ENCODE measurements around the gene MEGF11. TPM values are rescaled to one million over a fixed set of nuclear protein-coding genes. Genes with fewer than 3 reads are reported as not detected.

The MEGF11 gene
- total RNA-seq, 1 experiment from 2014 or later, result 2.3 TPM

GRCh38 chr15:65914981-65915925 is 338.3 kb downstream of the MEGF11 start:
- DNase-seq (ENCODE audit: low read depth, low spot score) (no peak), ATAC-seq (no peak)
- H3K36me3 ChIP-seq (ENCODE audit: control insufficient read depth in 1 of 2, insufficient read depth in 2 of 2, low read length in 2 of 2), result 0 out of 4 replicates have a peak, but pooled peaks cover 0 to 3% of the 10 kb centered on the region in 2 experiments
- RAD21 ChIA-PET (ENCODE audit: low non-redundant PET in 1 of 2, low total read pairs in 2 of 2, uncharacterized antibody in 2 of 2, unreplicated experiment in 2 of 2), result no interaction called here
- CTCF ChIA-PET, result no interaction called here
- TF ChIP-seq SP1 (IDR thresholded peaks at IDR 0.05; ENCODE audit: low read depth) (no peak), CTCF (IDR thresholded peaks at IDR 0.05 in 2 of 3, conservative IDR thresholded peaks at IDR 0.05 in 1 of 3; ENCODE audit: borderline replicate concordance in 1 of 3, insufficient read depth in 1 of 3, low read depth in 2 of 3, low read length in 2 of 3) (no peak), CBX3 (IDR thresholded peaks at IDR 0.05; ENCODE audit: low read depth) (no peak), SIN3A (IDR thresholded peaks at IDR 0.05; ENCODE audit: low read depth) (no peak), ZBTB33 (IDR thresholded peaks at IDR 0.05; ENCODE audit: extremely low read depth, insufficient replicate concordance, low read length) (no peak), FOSL1 (IDR thresholded peaks at IDR 0.05; ENCODE audit: low read depth) (no peak), CEBPB (IDR thresholded peaks at IDR 0.05; ENCODE audit: low read depth) (no peak), POLR2AphosphoS5 (IDR thresholded peaks at IDR 0.05; ENCODE audit: low read depth, low read length) (no peak), ATF3 (IDR thresholded peaks at IDR 0.05) (no peak), REST (IDR thresholded peaks at IDR 0.05; ENCODE audit: low read depth) (no peak), ELF1 (IDR thresholded peaks at IDR 0.05; ENCODE audit: borderline replicate concordance, low read depth) (no peak), POLR2A (IDR thresholded peaks at IDR 0.05; ENCODE audit: borderline replicate concordance, extremely low read depth, insufficient read depth, insufficient read length) (no peak), MAX (IDR thresholded peaks at IDR 0.05) (no peak), EZH2 (IDR thresholded peaks at IDR 0.05) (no peak), ZFX (IDR thresholded peaks at IDR 0.05) (no peak), JUND (IDR thresholded peaks at IDR 0.05) (no peak), ZNF274 (IDR thresholded peaks at IDR 0.05; ENCODE audit: low read depth, low read length) (no peak), RAD21 (IDR thresholded peaks at IDR 0.05; ENCODE audit: low read depth) (no peak)
- no peaks in the 10 kb centered on the region for H3K79me2 ChIP-seq (ENCODE audit: insufficient read depth, low read length)
- H3K9ac ChIP-seq (ENCODE audit: low read length), result no peak overlapping the region
- no peaks in the 10 kb centered on the region for H3K27me3 ChIP-seq (ENCODE audit: insufficient read depth, low read length)
- no peak overlapping the region for H3K4me2 ChIP-seq (ENCODE audit: low read length)
- H4K20me1 ChIP-seq (ENCODE audit: insufficient read depth), result no peaks in the 10 kb centered on the region
- POLR2A ChIA-PET, result no interaction called here
- no peaks in the 10 kb centered on the region for H3K4me1 ChIP-seq (ENCODE audit: control insufficient read depth in 1 of 2, insufficient read depth in 2 of 2, low read length in 2 of 2)
- H3K27ac ChIP-seq (ENCODE audit: low read depth, low read length), result no peak overlapping the region
- no peaks in the 10 kb centered on the region for H3K9me3 ChIP-seq (ENCODE audit: control insufficient read depth in 1 of 2, insufficient read depth in 1 of 2, low read depth in 1 of 2, low read length in 2 of 2)
- BruUV-seq (replicated peaks), result no TSS peak
- H2AFZ ChIP-seq (ENCODE audit: low read depth, low read length, poor library complexity, severe bottlenecking), result no peak overlapping the region
- intact Hi-C loops (cut with micrococcal nuclease), result loop anchor here (5.0 kb wide), 1 partner anchor 372 kb away; no protein-coding TSS in a partner anchor
- H3K4me3 ChIP-seq (replicated peaks in 1 of 2; ENCODE audit: low read depth in 1 of 2, low read length in 2 of 2), result no peak overlapping the region
- no peaks in the 10 kb centered on the region for H3K9me2 ChIP-seq (ENCODE audit: insufficient read depth)
